ENCODE measurements around the gene TPRX1. TPM values are rescaled to one million over a fixed set of nuclear protein-coding genes. Genes with fewer than 3 reads are reported as not detected.

TPRX1 gene
- total and polyA plus RNA-seq, 4 donors, result not detected

DNA sequence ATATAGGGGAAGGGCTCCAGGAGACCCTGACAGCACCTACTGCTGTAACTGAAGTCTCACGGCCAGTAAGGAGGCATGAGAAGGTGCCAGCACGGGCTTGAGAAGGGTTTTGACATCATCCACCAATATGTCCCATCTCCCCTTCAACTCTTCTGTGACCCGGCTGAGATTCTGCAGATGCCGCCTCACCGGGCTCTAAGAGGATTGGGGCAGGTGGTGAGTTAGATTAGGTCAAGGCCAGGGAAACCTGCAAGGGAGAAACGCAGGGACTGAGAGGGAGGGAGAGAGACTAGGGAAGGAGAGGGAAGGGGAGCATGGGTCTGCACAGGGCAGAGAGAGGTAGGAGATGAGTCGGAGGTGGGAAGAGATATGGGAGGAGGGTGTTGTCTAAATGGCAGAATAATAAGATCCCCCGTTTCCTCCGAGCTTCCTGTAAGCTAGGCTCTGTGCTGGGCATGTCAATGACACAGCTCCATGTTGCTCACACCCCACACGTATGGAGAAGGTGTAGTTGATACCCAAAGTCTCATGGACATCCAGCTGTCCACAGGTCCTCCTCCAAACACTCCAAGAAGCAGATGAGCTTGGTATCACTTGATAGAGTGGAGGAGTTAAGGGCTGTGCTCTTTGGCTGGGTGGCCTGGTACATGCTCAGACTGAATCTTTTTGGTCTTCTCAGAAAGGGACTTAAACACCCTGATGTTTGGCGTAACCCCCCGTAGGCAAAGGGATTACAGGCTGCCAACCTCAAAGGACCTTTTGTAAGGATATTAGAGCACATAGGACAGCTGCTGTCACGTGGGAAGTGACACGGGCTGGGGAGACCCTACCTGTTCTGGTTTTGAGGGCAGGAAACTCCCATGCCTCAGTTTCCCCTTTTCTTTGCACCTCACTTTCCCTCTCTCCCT, 6.1 kb downstream of the TPRX1 start:
- TF ChIP-seq, protein P1, sequence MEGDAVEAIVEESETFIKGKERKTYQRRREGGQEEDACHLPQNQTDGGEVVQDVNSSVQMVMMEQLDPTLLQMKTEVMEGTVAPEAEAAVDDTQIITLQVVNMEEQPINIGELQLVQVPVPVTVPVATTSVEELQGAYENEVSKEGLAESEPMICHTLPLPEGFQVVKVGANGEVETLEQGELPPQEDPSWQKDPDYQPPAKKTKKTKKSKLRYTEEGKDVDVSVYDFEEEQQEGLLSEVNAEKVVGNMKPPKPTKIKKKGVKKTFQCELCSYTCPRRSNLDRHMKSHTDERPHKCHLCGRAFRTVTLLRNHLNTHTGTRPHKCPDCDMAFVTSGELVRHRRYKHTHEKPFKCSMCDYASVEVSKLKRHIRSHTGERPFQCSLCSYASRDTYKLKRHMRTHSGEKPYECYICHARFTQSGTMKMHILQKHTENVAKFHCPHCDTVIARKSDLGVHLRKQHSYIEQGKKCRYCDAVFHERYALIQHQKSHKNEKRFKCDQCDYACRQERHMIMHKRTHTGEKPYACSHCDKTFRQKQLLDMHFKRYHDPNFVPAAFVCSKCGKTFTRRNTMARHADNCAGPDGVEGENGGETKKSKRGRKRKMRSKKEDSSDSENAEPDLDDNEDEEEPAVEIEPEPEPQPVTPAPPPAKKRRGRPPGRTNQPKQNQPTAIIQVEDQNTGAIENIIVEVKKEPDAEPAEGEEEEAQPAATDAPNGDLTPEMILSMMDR (IDR thresholded peaks at IDR 0.05; ENCODE audit: control extremely low read depth, extremely low read depth), result no peak
- Histone ChIP-seq H3K9ac (ENCODE audit: insufficient read depth in 1 of 2, low read length in 2 of 2) (no peak overlapping the region), H3K36me3 (ENCODE audit: control insufficient read depth in 4 of 4, insufficient read depth in 4 of 4, low read length in 4 of 4) (no peaks in the 10 kb centered on the region), H3K4me3 (no peak overlapping the region), H3K27ac (ENCODE audit: low read depth in 1 of 2, low read length in 1 of 2) (no peak overlapping the region), H3K4me1 (ENCODE audit: control insufficient read depth in 5 of 5, insufficient read depth in 5 of 5, low read length in 5 of 5) (no peaks in the 10 kb centered on the region), H3K9me3 (ENCODE audit: control insufficient read depth in 4 of 4, insufficient read depth in 3 of 4, low read length in 3 of 4) (peaks cover 0 to 2% (median 0%) of the 10 kb centered on the region in 4 donors), H3K27me3 (ENCODE audit: control insufficient read depth in 3 of 3, insufficient read depth in 3 of 3, low read length in 2 of 3) (no peaks in the 10 kb centered on the region)
- ATAC-seq (ENCODE audit: insufficient read depth, low FRiP score) (no peak), DNase-seq (no peak)
- 63 to 66% methylated on average over 14 of the region's 14 CpGs for WGBS, 2 donors

DNA sequence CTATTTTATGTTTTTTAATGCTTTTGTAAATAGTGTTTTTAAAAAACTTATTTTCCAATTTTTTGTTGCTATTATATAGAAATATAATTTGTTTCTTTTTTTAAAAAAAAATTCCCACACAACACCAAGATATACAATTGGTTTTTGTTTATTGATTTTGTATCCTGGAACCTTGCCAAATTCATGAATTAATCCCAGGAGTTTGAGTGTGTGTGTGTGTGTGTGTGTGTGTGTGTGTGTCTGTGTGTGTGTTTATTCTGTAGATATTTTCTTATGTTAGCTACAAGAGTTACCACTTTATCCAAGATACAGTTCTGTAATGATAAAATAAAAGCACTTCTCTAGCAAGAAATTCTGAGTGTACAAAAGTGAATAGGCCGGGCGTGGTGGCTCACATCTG, 7.6 kb downstream of the TPRX1 start:
- TF ChIP-seq, protein P1 (IDR thresholded peaks at IDR 0.05; ENCODE audit: control extremely low read depth, extremely low read depth), result no peak
- Histone ChIP-seq H3K27ac (ENCODE audit: low read depth in 1 of 2, low read length in 1 of 2) (no peak overlapping the region), H3K36me3 (ENCODE audit: control insufficient read depth in 4 of 4, insufficient read depth in 4 of 4, low read length in 4 of 4) (no peaks in the 10 kb centered on the region), H3K4me3 (no peak overlapping the region), H3K9me3 (ENCODE audit: control insufficient read depth in 4 of 4, insufficient read depth in 3 of 4, low read length in 3 of 4) (peaks cover 0 to 2% (median 0%) of the 10 kb centered on the region in 4 donors), H3K9ac (ENCODE audit: insufficient read depth in 1 of 2, low read length in 2 of 2) (no peak overlapping the region), H3K27me3 (ENCODE audit: control insufficient read depth in 3 of 3, insufficient read depth in 3 of 3, low read length in 2 of 3) (no peaks in the 10 kb centered on the region), H3K4me1 (ENCODE audit: control insufficient read depth in 5 of 5, insufficient read depth in 5 of 5, low read length in 5 of 5) (no peaks in the 10 kb centered on the region)
- 77 to 83% methylated on average over 2 of the region's 2 CpGs for WGBS, 2 donors
- DNase-seq (no peak), ATAC-seq (ENCODE audit: insufficient read depth, low FRiP score) (no peak)

DNA sequence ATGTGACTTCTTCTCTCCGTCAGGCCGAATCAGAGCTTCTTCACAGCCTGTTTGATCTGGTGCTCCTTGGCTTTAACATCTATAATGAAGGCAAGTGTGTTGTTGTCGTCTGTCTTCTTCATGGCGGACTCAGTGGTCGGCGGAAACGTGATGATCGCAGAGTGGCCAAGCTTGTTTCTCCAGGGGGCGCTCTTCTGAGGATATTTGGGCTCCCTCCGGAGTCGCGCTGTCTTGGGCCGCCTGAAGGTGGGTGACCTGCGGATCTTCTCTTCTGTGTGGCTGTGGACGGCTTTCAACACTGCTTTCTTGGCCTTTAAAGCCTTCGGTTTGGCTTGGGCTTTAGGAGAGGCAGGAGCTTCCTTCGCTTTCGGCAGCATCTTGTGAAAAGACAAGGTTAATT, 9.8 kb downstream of the TPRX1 start:
- Histone ChIP-seq H3K9me3 (ENCODE audit: control insufficient read depth in 4 of 4, insufficient read depth in 3 of 4, low read length in 3 of 4) (no peaks in the 10 kb centered on the region), H3K4me3 (no peak overlapping the region), H3K27ac (ENCODE audit: low read depth in 1 of 2, low read length in 1 of 2) (no peak overlapping the region), H3K36me3 (ENCODE audit: control insufficient read depth in 4 of 4, insufficient read depth in 4 of 4, low read length in 4 of 4) (no peaks in the 10 kb centered on the region), H3K9ac (ENCODE audit: insufficient read depth in 1 of 2, low read length in 2 of 2) (no peak overlapping the region), H3K27me3 (ENCODE audit: control insufficient read depth in 3 of 3, insufficient read depth in 3 of 3, low read length in 2 of 3) (no peaks in the 10 kb centered on the region), H3K4me1 (ENCODE audit: control insufficient read depth in 5 of 5, insufficient read depth in 5 of 5, low read length in 5 of 5) (no peaks in the 10 kb centered on the region)
- no peak for ATAC-seq (ENCODE audit: insufficient read depth, low FRiP score)
- no peak for DNase-seq
- TF ChIP-seq, protein P1 (IDR thresholded peaks at IDR 0.05; ENCODE audit: control extremely low read depth, extremely low read depth), result no peak
- WGBS, 2 donors, result 83% methylated on average over 18 of the region's 18 CpGs

Data from lung (tissue), 12 donors.